ENCODE results near the gene GNAI2.

DNA sequence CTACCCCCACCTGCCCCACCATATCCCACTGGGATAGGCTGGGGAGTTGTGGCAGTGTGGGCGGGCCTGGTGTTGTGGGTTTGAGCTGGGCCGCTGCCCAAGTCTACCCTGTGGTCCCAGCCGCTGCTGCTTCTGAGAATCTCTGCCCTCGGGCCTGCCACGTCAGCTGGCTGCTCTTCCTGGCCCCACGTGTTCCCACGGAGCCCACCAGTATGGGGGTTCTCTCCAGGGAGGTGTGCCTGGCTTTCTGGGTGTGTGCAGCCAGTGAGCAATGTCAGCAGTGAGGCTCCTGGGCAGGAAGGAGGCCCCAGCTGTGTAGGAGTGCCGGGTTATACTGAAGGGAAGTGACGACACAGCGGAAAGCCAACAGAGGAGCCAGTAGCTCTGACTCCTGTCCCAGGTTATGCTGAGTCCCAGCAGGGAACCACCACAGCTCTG, 10.5 kb downstream of the GNAI2 start:
- TF ChIP-seq TAF1 (IDR thresholded peaks at IDR 0.05; ENCODE audit: low read depth) = no peak
- no peak for TF ChIP-seq EP300 (IDR thresholded peaks at IDR 0.05; ENCODE audit: borderline replicate concordance)
- TF ChIP-seq RAD21 (IDR thresholded peaks at IDR 0.05; ENCODE audit: low read depth) = no peak
- no peak for TF ChIP-seq YY1 (IDR thresholded peaks at IDR 0.05; ENCODE audit: low read depth)
- TF ChIP-seq TEAD4 (IDR thresholded peaks at IDR 0.05) = no peak
- TF ChIP-seq CEBPB (IDR thresholded peaks at IDR 0.05) = no peak
- TF ChIP-seq, protein P1, sequence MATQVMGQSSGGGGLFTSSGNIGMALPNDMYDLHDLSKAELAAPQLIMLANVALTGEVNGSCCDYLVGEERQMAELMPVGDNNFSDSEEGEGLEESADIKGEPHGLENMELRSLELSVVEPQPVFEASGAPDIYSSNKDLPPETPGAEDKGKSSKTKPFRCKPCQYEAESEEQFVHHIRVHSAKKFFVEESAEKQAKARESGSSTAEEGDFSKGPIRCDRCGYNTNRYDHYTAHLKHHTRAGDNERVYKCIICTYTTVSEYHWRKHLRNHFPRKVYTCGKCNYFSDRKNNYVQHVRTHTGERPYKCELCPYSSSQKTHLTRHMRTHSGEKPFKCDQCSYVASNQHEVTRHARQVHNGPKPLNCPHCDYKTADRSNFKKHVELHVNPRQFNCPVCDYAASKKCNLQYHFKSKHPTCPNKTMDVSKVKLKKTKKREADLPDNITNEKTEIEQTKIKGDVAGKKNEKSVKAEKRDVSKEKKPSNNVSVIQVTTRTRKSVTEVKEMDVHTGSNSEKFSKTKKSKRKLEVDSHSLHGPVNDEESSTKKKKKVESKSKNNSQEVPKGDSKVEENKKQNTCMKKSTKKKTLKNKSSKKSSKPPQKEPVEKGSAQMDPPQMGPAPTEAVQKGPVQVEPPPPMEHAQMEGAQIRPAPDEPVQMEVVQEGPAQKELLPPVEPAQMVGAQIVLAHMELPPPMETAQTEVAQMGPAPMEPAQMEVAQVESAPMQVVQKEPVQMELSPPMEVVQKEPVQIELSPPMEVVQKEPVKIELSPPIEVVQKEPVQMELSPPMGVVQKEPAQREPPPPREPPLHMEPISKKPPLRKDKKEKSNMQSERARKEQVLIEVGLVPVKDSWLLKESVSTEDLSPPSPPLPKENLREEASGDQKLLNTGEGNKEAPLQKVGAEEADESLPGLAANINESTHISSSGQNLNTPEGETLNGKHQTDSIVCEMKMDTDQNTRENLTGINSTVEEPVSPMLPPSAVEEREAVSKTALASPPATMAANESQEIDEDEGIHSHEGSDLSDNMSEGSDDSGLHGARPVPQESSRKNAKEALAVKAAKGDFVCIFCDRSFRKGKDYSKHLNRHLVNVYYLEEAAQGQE (IDR thresholded peaks at IDR 0.05; ENCODE audit: low read depth) = no peak
- TF ChIP-seq, protein P2, sequence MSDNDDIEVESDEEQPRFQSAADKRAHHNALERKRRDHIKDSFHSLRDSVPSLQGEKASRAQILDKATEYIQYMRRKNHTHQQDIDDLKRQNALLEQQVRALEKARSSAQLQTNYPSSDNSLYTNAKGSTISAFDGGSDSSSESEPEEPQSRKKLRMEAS (IDR thresholded peaks at IDR 0.05) = no peak
- TF ChIP-seq, protein P3, sequence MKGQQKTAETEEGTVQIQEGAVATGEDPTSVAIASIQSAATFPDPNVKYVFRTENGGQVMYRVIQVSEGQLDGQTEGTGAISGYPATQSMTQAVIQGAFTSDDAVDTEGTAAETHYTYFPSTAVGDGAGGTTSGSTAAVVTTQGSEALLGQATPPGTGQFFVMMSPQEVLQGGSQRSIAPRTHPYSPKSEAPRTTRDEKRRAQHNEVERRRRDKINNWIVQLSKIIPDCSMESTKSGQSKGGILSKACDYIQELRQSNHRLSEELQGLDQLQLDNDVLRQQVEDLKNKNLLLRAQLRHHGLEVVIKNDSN (IDR thresholded peaks at IDR 0.05) = no peak
- TF ChIP-seq TCF12 (IDR thresholded peaks at IDR 0.05; ENCODE audit: low read depth) = no peak
- TF ChIP-seq NFIC (IDR thresholded peaks at IDR 0.05) = no peak
- TF ChIP-seq FOXM1 (IDR thresholded peaks at IDR 0.05; ENCODE audit: borderline replicate concordance, low read depth) = no peak
- TF ChIP-seq ZBTB7A (IDR thresholded peaks at IDR 0.05; ENCODE audit: low read depth) = no peak
- no peak for TF ChIP-seq EGR1 (IDR thresholded peaks at IDR 0.05)
